Measurements from ENCODE around the gene FBXO38. TPM values are rescaled to one million over a fixed set of nuclear protein-coding genes. Genes with fewer than 3 reads are reported as not detected.
A peak's percentile ranks its signal among the peaks of the same experiment; 100 is the strongest.

The FBXO38 gene
- total RNA-seq, 1 experiment from 2014 or later: 37.0 TPM

- in situ Hi-C loops (cut with HindIII; ENCODE audit: low sequenced_read_pairs): no loop called here
- DNase-seq (ENCODE audit: low spot score): no peak
Observed at GRCh38 chr5:148418511-148418910, 34.8 kb downstream of the FBXO38 start.

GRCh38 chr5:148421661-148422060 lies 37.9 kb downstream of the FBXO38 start:
- no peak for DNase-seq (ENCODE audit: low spot score)
- in situ Hi-C loops (cut with HindIII; ENCODE audit: low sequenced_read_pairs): no loop called here

GRCh38 chr5:148425808-148426207 lies 42.0 kb downstream of the FBXO38 start:
- no peak for DNase-seq (ENCODE audit: low spot score)
- in situ Hi-C loops (cut with HindIII; ENCODE audit: low sequenced_read_pairs): no loop called here

- in situ Hi-C loops (cut with HindIII; ENCODE audit: low sequenced_read_pairs): no loop called here
- no peak for DNase-seq (ENCODE audit: low spot score)
Observed at GRCh38 chr5:148426514-148426913, 42.8 kb downstream of the FBXO38 start.

GRCh38 chr5:148427370-148428042 lies 43.7 kb downstream of the FBXO38 start:
- in situ Hi-C loops (cut with HindIII; ENCODE audit: low sequenced_read_pairs): no loop called here
- no peak for DNase-seq (ENCODE audit: low spot score)

GRCh38 chr5:148428848-148429247 lies 45.1 kb downstream of the FBXO38 start:
- no peak for DNase-seq (ENCODE audit: low spot score)
- in situ Hi-C loops (cut with HindIII; ENCODE audit: low sequenced_read_pairs): no loop called here

- DNase-seq (ENCODE audit: low spot score): no peak
- in situ Hi-C loops (cut with HindIII; ENCODE audit: low sequenced_read_pairs): no loop called here
Observed at GRCh38 chr5:148433826-148434225, 50.1 kb downstream of the FBXO38 start.

GRCh38 chr5:148436029-148436428 lies 52.3 kb downstream of the FBXO38 start:
- DNase-seq (ENCODE audit: low spot score): no peak
- in situ Hi-C loops (cut with HindIII; ENCODE audit: low sequenced_read_pairs): no loop called here

GRCh38 chr5:148437249-148437648 lies 53.5 kb downstream of the FBXO38 start:
- DNase-seq (ENCODE audit: low spot score): no peak
- in situ Hi-C loops (cut with HindIII; ENCODE audit: low sequenced_read_pairs): no loop called here

GRCh38 chr5:148438933-148439332 lies 55.2 kb downstream of the FBXO38 start:
- DNase-seq (ENCODE audit: low spot score): no peak
- in situ Hi-C loops (cut with HindIII; ENCODE audit: low sequenced_read_pairs): no loop called here

GRCh38 chr5:148443241-148443640 lies 59.5 kb downstream of the FBXO38 start:
- no peak for DNase-seq (ENCODE audit: low spot score)
- in situ Hi-C loops (cut with HindIII; ENCODE audit: low sequenced_read_pairs): no loop called here

- DNase-seq (ENCODE audit: low spot score): peak; percentile 78
- in situ Hi-C loops (cut with HindIII; ENCODE audit: low sequenced_read_pairs): no loop called here
Observed at GRCh38 chr5:148443998-148444397, 60.2 kb downstream of the FBXO38 start.

GRCh38 chr5:148445578-148445977 lies 61.8 kb downstream of the FBXO38 start:
- no peak for DNase-seq (ENCODE audit: low spot score)
- in situ Hi-C loops (cut with HindIII; ENCODE audit: low sequenced_read_pairs): no loop called here

- in situ Hi-C loops (cut with HindIII; ENCODE audit: low sequenced_read_pairs): no loop called here
- no peak for DNase-seq (ENCODE audit: low spot score)
Observed at GRCh38 chr5:148446611-148447010, 62.9 kb downstream of the FBXO38 start.

- no peak for DNase-seq (ENCODE audit: low spot score)
- in situ Hi-C loops (cut with HindIII; ENCODE audit: low sequenced_read_pairs): no loop called here
Observed at GRCh38 chr5:148452499-148453193, 68.9 kb downstream of the FBXO38 start.

GRCh38 chr5:148454576-148454975 lies 70.8 kb downstream of the FBXO38 start:
- in situ Hi-C loops (cut with HindIII; ENCODE audit: low sequenced_read_pairs): no loop called here
- DNase-seq (ENCODE audit: low spot score): no peak

GRCh38 chr5:148455185-148455584 lies 71.4 kb downstream of the FBXO38 start:
- DNase-seq (ENCODE audit: low spot score): no peak
- in situ Hi-C loops (cut with HindIII; ENCODE audit: low sequenced_read_pairs): no loop called here

GRCh38 chr5:148457183-148457620 lies 73.4 kb downstream of the FBXO38 start:
- in situ Hi-C loops (cut with HindIII; ENCODE audit: low sequenced_read_pairs): no loop called here
- no peak for DNase-seq (ENCODE audit: low spot score)

- in situ Hi-C loops (cut with HindIII; ENCODE audit: low sequenced_read_pairs): no loop called here
Observed at GRCh38 chr5:148458036-148458888, 74.5 kb downstream of the FBXO38 start.

GRCh38 chr5:148459669-148460068 lies 75.9 kb downstream of the FBXO38 start:
- DNase-seq (ENCODE audit: low spot score): no peak
- in situ Hi-C loops (cut with HindIII; ENCODE audit: low sequenced_read_pairs): no loop called here

More at GRCh38 chr5:148458036-148458888, 74.5 kb downstream of the FBXO38 start:
- no peak for DNase-seq (ENCODE audit: low spot score)

Measured in G401 (cell line).